GM19455 (cell line): ENCODE measurements around the gene UPF1.
"Not testable (repeated sequence)": the region's sequence is repeated elsewhere in the genome, so short reads cannot be mapped to it uniquely, and the experiment has no call there.

Source experiments
- ATAC-seq: cut with Tn5 transposase; IDR thresholded peaks from one replicate; pipeline ENCODE4 v1.9.1; 2021; ENCODE audit not compliant: unreplicated experiment

UPF1 gene

DNA sequence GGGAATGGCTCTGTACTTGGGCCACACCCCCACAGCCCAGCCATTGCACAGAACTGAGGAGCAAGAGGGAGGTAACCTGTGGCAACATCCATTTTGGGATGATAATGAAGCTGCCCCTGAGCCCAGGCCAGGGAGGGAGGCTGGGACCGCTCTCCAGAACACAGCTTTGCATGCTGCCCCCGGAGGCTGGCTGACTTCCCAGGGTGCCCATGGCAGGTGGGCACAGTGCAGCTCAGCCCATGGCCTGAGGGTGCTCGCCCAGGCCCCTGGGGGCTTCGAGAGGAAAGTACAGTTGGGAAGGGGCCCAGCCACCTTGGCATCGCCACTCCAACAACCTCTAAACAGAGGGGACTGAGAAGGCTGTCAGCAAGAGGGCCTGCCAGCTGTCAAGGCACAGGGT is 81.7 kb downstream of the UPF1 start:
- no peak for ATAC-seq

DNA sequence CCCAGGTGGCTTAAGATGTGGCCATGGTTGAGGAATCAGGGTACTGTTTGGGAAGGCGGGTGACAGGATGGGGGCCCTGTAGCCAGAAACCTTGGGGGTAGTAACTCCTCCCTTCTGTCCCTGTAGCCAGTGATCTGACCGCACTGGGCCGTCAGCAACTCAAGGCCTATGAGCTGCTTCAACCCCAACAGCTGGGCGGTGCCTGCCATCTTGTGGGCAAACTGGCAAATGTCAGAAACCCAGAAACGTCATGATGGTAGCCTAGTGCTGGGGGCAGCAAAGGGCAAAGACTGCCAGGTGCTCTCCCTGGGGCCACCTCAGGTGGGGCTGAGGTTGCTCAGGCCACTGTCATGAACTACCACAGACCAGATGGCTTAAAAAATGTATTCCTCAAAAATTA is 83.9 kb downstream of the UPF1 start:
- no peak for ATAC-seq

DNA sequence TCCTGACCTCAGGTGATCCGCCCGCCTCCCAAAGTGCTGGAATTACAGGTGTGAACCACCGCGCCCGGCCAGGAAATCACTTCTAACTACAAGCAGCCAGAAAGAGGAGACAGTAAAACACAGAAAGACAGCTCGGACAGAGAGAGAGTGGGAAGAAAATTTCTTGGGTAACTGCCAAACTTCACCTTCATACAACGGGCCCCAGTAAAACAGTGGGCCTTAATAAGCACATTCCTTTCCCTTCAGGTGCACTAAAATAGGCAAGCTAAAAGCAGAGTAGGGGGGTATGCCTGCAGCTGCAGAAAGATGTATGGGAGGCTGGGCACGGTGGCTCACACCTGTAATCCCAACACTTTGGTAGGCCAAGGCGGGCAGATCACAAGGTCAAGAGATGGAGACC is 85.8 kb downstream of the UPF1 start:
- ATAC-seq = not testable (repeated sequence)
